WTC11 (cell line): ENCODE measurements around the gene CEP85. TPM values are rescaled to one million over a fixed set of nuclear protein-coding genes. Genes with fewer than 3 reads are reported as not detected.

ENCODE experiments used
- ATAC-seq: fragments of 200-7000 bp; cut with Tn5 transposase; 2 replicates; pipeline ENCODE4 v1.10.0; 2021; ENCODE audit warnings: mild to moderate bottlenecking, moderate library complexity
- CTCF ChIA-PET: fragments of 300-600 bp; sonication (Branson Sonifier 250); formaldehyde crosslinking; loops from one replicate; lab custom pipeline; 2021; ENCODE audit warnings: antibody characterized with exemption; lab: Charles Lee
- POLR2A ChIA-PET: fragments of 350-600 bp; sonication (Branson Sonifier 250); formaldehyde crosslinking; loops from one replicate; lab custom pipeline; 2021; ENCODE audit warnings: antibody characterized with exemption; lab: Charles Lee
- DNase-seq: peaks from one replicate; pipeline ENCODE4 v3.0.0; 2021; ENCODE audit warnings: low spot score
- H3K27ac Mint-ChIP-seq: 2 replicates; pipeline ENCODE4 v1.8.0; 2021; ENCODE audit warnings: mixed read lengths
- H3K27me3 Mint-ChIP-seq: 2 replicates; pipeline ENCODE4 v1.8.0; 2021; ENCODE audit warnings: low read depth, mild to moderate bottlenecking, moderate library complexity, mixed read lengths
- H3K36me3 Mint-ChIP-seq: 2 replicates; pipeline ENCODE4 v1.8.0; 2021; ENCODE audit warnings: mixed read lengths
- H3K4me1 Mint-ChIP-seq: 2 replicates; pipeline ENCODE4 v1.8.0; 2022; ENCODE audit warnings: mixed read lengths
- H3K4me3 Mint-ChIP-seq: 2 replicates; pipeline ENCODE4 v1.8.0; 2021; ENCODE audit warnings: mild to moderate bottlenecking, moderate library complexity, mixed read lengths
- H3K9me3 Mint-ChIP-seq: 2 replicates; pipeline ENCODE4 v1.8.0; 2021; ENCODE audit warnings: mixed read lengths
- CBFB ChIP-seq: sonication (generic); formaldehyde crosslinking; IDR thresholded peaks from 2 replicates; pipeline ENCODE4 v1.8.1; 2022; ENCODE audit warnings: mild to moderate bottlenecking, low read depth, missing genetic modification reagents
- E2F1 ChIP-seq: sonication (generic); formaldehyde crosslinking; IDR thresholded peaks from 2 replicates; pipeline ENCODE4 v1.8.0; 2022; ENCODE audit warnings: mild to moderate bottlenecking, missing genetic modification reagents
- ELF4 ChIP-seq: sonication (generic); formaldehyde crosslinking; IDR thresholded peaks from 2 replicates; pipeline ENCODE4 v1.8.1; 2022; ENCODE audit warnings: low read depth, mild to moderate bottlenecking, moderate library complexity, missing genetic modification reagents
- ETV6 ChIP-seq: sonication (generic); formaldehyde crosslinking; IDR thresholded peaks from 2 replicates; pipeline ENCODE4 v1.8.1; 2022; ENCODE audit warnings: mild to moderate bottlenecking, missing genetic modification reagents
- JAZF1 ChIP-seq: fragments of 250-450 bp; sonication (Bioruptor Pico); IDR thresholded peaks from 2 replicates; pipeline ENCODE4 v1.9.0; 2021; ENCODE audit warnings: moderate library complexity, mild to moderate bottlenecking, inconsistent platforms
- JUN ChIP-seq: sonication (generic); formaldehyde crosslinking; IDR thresholded peaks from 2 replicates; pipeline ENCODE4 v1.8.0; 2023; ENCODE audit warnings: mild to moderate bottlenecking, missing genetic modification reagents
- MAX ChIP-seq: sonication (generic); formaldehyde crosslinking; IDR thresholded peaks from 2 replicates; pipeline ENCODE4 v1.8.0; 2022; ENCODE audit warnings: mild to moderate bottlenecking, missing genetic modification reagents
- NFE2L1 ChIP-seq: sonication (generic); formaldehyde crosslinking; IDR thresholded peaks from 2 replicates; pipeline ENCODE4 v1.8.1; 2023; ENCODE audit warnings: missing genetic modification reagents
- NFYB ChIP-seq: sonication (generic); formaldehyde crosslinking; conservative IDR thresholded peaks from 2 replicates; pipeline ENCODE4 v1.8.0; 2022; ENCODE audit warnings: low read depth, missing genetic modification reagents
- OVOL2 ChIP-seq: fragments of 250-450 bp; sonication (Bioruptor Pico); IDR thresholded peaks from 2 replicates; pipeline ENCODE4 v1.9.0; 2021; ENCODE audit warnings: mild to moderate bottlenecking, borderline replicate concordance
- PRDM15 ChIP-seq: sonication (generic); formaldehyde crosslinking; IDR thresholded peaks from 2 replicates; pipeline ENCODE4 v1.8.0; 2022; ENCODE audit warnings: missing genetic modification reagents
- SOX15 ChIP-seq: fragments of 250-450 bp; sonication (Bioruptor Pico); IDR thresholded peaks from 2 replicates; pipeline ENCODE4 v1.9.0; 2021; ENCODE audit warnings: mild to moderate bottlenecking
- SP1 ChIP-seq: sonication (generic); formaldehyde crosslinking; conservative IDR thresholded peaks from 2 replicates; pipeline ENCODE4 v1.8.1; 2022; ENCODE audit warnings: missing genetic modification reagents
- TEAD1 ChIP-seq: sonication (generic); formaldehyde crosslinking; IDR thresholded peaks from 2 replicates; pipeline ENCODE4 v1.8.0; 2022; ENCODE audit warnings: mild to moderate bottlenecking, missing genetic modification reagents
- TP53 ChIP-seq: sonication (generic); formaldehyde crosslinking; IDR thresholded peaks from 2 replicates; pipeline ENCODE4 v1.8.1; 2023; ENCODE audit warnings: mild to moderate bottlenecking, missing genetic modification reagents
- ZBTB21 ChIP-seq: sonication (generic); formaldehyde crosslinking; IDR thresholded peaks from 2 replicates; pipeline ENCODE4 v1.8.1; 2023; ENCODE audit warnings: mild to moderate bottlenecking, missing genetic modification reagents, borderline replicate concordance
- ZNF219 ChIP-seq: sonication (generic); formaldehyde crosslinking; IDR thresholded peaks from 2 replicates; pipeline ENCODE4 v1.8.0; 2023; ENCODE audit warnings: missing genetic modification reagents, mild to moderate bottlenecking, borderline replicate concordance
- ZNF416 ChIP-seq: fragments of 250-450 bp; sonication (Bioruptor Pico); IDR thresholded peaks from 2 replicates; pipeline ENCODE4 v1.9.0; 2021; ENCODE audit warnings: mild to moderate bottlenecking, inconsistent platforms
- ZNF423 ChIP-seq: fragments of 250-450 bp; sonication (Bioruptor Pico); IDR thresholded peaks from 2 replicates; pipeline ENCODE4 v2.1.2; 2022; ENCODE audit warnings: mild to moderate bottlenecking, moderate library complexity
- ZNF532 ChIP-seq: fragments of 250-450 bp; sonication (Bioruptor Pico); IDR thresholded peaks from 2 replicates; pipeline ENCODE4 v1.9.0; 2021; ENCODE audit warnings: mild to moderate bottlenecking, borderline replicate concordance
- total RNA-seq: library from RNA; stranded (reverse); gene quantifications from 3 replicates; pipeline ENCODE4 v1.2.3, GENCODE V29; 2021
- TF ChIP-seq, protein P1 (sequence below): fragments of 250-450 bp; sonication (Bioruptor Pico); conservative IDR thresholded peaks from 2 replicates; pipeline ENCODE4 v1.9.0; 2021; ENCODE audit warnings: mild to moderate bottlenecking

The CEP85 gene
- total RNA-seq, 1 experiment from 2014 or later, result 40.8 TPM

DNA sequence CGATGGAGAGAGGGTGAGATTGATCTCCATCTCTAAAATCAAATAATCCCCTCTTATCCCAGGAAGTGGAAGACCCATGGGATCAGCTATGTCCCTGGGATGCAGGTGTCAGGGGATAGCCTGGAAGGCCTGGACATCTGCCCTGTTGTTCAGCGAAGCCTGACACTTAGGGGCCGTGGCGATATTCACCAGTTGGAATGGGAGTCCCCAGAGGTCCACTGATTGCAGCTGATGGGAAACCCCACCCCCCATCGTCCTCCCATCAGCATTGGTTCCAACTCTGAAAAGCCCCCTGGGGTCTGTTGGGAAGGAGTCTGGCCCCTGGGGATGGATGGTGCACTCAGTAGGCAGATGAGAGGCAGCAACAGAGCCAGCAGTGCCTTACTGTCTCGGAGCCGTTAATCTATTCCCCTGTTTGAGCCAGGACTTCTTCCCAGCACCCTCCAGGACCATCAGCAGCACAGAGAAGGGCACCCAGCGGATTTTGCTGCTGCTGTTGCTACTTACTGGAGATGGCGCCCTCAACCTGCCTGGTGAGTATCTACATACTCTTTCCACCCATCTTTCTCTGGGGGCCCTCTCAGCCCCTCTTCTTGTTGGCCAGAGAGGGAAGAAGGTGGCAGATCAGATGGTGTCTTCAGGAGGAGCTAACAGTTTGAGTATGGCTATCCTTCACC is 30.2 kb upstream of the CEP85 start (continued):
- TF ChIP-seq PRDM15 (no peak), OVOL2 (CRISPR knock-in tag) (no peak)
- TF ChIP-seq, all 79 proteins: peak for 0

DNA sequence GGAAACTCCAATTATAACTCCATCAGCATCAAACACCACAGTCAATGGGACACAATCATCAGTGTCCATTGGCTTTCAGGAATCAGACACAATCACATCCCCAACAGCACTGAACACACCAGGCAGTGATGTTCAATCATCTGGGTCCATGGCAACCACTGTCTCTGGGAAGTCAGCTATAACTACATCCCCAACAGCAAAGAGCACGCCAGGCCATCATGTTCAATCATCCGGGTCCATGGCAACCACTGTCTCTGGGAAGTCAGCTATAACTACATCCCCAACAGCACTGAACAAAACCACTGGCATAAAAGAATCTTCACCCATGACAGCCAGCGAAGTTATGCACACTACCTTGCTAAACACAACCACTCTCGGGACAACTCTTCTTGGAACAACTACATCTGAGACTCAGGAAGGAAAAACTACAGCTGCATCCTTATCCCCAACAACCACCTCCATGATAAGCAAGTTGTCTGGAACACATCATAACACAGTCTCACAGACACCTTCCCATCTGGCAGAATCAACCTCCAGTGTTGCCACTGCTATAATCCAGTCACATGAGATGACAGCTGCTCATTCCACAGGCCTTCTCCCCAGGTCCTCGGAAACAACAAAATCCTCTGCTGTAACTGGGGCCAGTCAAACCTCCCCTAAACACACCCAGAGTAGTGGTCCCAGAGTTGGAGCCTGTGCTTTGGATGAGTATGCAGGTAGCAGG is 23.7 kb upstream of the CEP85 start:
- POLR2A ChIA-PET, result no interaction called here
- CTCF ChIA-PET, result interaction anchor here (1.2 to 3.3 kb wide), 2 partner anchors 20 to 24 kb away, joined by 5 to 21 read pairs; partner anchors contain the start of genes CATSPER4 and CEP85
- TF ChIP-seq TP53 (no peak), MAX (CRISPR knock-in tag) (no peak), ETV6 (CRISPR knock-in tag) (no peak), NFYB (CRISPR knock-in tag) (no peak), NFE2L1 (CRISPR knock-in tag) (no peak), ZNF532 (no peak), ZNF416 (no peak), E2F1 (no peak), ZNF423 (CRISPR knock-in tag) (no peak), ELF4 (no peak), JAZF1 (CRISPR knock-in tag) (no peak), SOX15 (CRISPR knock-in tag) (no peak), ZNF219 (CRISPR knock-in tag) (no peak), ZBTB21 (CRISPR knock-in tag) (no peak), TEAD1 (CRISPR knock-in tag) (no peak), JUN (CRISPR knock-in tag) (no peak), SP1 (CRISPR knock-in tag) (no peak), CBFB (CRISPR knock-in tag) (no peak)
- TF ChIP-seq, protein P1, sequence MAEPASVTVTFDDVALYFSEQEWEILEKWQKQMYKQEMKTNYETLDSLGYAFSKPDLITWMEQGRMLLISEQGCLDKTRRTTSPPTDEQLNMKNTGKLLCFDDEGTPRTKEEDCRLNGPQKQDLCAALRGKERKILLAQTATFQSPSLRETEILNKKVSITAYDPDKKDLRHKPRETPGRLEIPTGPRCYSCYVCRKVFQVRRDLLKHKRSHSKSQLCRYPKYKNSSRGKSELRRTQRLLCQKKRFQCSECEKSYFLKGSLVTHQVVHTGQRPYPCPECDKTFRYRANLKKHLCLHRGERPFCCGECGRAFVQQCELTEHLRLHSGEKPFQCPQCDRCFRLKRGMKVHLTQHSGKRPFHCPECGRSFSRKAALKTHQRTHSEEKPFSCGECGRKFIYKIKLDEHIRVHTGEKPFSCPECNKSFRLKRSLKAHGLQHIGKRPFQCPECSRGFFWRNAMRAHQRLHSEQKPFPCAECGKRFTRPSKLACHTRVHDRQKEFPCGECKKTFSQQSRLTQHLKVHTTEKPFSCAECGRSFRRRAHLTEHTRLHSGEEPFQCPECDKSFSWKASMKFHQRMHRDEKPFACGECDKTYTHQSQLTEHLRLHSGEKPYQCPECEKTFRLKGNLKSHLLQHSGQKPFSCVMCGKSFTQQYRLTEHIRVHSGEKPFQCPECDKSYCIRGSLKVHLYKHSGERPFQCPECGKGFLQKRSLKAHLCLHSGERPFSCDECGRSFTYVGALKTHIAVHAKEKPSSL (CRISPR knock-in tag), result no peak

More for the DNA sequence above, 23.7 kb upstream of the CEP85 start:
- H3K27me3 Mint-ChIP-seq, result no peaks in the 10 kb centered on the region
- H3K4me3 Mint-ChIP-seq, result no peak overlapping the region
- H3K9me3 Mint-ChIP-seq, result no peaks in the 10 kb centered on the region
- H3K27ac Mint-ChIP-seq, result no peak overlapping the region
- ATAC-seq (no peak), DNase-seq (no peak)
- no peaks in the 10 kb centered on the region for H3K36me3 Mint-ChIP-seq
- H3K4me1 Mint-ChIP-seq, result no peaks in the 10 kb centered on the region
